ENCODE results near the gene NGDN.

The NGDN gene

DNA sequence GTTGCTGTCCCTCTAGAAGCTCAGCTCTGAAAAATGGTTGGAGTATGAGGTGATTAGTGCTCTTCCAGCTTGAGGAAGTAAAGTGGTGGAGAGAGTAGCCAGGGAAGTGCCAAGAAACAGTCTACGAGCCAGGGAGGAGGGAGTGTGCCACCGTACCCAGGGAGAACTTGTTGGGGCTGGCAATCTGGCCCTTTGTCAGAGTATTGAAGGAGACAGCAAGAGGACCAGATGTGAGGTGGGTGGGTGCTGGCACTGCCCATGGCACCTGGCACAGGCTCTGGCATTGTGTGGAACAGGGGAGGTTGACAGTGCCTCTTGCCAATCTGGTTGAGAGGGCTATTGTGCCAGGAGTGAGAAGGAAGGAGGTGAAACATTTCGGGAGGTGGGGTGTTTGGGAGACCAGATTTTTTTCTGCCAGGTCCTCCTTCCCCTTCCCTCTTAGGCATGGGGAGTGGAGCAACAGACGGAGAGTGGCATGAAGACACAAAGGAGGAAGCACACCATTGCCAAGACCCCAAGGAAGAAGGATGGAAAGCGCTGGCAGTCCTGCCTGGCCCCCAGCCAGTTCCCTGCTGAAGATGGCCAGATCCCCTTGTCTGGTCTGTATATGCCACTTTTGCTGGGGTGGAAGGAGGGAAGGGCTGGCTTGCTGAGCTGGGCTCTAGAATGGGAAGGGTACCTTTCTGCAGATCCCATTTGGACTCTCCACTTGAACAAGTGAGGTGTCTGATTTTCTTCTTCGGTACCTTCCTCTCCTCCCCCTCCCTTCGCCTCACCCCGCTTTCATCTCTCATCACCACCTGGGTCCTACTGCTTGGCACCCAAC is 44.5 kb downstream of the NGDN start:
- no peak overlapping the region for H3K4me3 ChIP-seq (ENCODE audit: low read depth, low read length)
- TF ChIP-seq, protein P1, sequence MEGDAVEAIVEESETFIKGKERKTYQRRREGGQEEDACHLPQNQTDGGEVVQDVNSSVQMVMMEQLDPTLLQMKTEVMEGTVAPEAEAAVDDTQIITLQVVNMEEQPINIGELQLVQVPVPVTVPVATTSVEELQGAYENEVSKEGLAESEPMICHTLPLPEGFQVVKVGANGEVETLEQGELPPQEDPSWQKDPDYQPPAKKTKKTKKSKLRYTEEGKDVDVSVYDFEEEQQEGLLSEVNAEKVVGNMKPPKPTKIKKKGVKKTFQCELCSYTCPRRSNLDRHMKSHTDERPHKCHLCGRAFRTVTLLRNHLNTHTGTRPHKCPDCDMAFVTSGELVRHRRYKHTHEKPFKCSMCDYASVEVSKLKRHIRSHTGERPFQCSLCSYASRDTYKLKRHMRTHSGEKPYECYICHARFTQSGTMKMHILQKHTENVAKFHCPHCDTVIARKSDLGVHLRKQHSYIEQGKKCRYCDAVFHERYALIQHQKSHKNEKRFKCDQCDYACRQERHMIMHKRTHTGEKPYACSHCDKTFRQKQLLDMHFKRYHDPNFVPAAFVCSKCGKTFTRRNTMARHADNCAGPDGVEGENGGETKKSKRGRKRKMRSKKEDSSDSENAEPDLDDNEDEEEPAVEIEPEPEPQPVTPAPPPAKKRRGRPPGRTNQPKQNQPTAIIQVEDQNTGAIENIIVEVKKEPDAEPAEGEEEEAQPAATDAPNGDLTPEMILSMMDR (IDR thresholded peaks at IDR 0.05; ENCODE audit: borderline replicate concordance, insufficient read depth, low read depth, low read length) = no peak

DNA sequence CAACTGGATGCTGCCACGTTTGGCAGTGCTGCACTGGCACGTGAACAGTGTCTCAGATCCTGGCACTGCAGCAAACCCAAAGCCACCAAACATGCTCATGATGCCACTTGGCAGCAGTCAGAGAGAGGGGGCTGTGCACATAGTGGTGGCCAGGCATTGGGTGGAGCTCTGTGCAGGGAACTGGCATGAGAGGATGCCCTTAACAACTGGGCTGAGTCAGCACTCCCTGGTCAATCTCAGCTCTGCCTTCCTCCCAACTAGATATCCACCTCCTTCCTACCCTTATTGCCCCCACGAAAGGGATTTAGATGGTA is 45.1 kb downstream of the NGDN start:
- no peak overlapping the region for H3K4me3 ChIP-seq (ENCODE audit: low read depth, low read length)
- TF ChIP-seq, protein P1 (IDR thresholded peaks at IDR 0.05; ENCODE audit: borderline replicate concordance, insufficient read depth, low read depth, low read length) = no peak

DNA sequence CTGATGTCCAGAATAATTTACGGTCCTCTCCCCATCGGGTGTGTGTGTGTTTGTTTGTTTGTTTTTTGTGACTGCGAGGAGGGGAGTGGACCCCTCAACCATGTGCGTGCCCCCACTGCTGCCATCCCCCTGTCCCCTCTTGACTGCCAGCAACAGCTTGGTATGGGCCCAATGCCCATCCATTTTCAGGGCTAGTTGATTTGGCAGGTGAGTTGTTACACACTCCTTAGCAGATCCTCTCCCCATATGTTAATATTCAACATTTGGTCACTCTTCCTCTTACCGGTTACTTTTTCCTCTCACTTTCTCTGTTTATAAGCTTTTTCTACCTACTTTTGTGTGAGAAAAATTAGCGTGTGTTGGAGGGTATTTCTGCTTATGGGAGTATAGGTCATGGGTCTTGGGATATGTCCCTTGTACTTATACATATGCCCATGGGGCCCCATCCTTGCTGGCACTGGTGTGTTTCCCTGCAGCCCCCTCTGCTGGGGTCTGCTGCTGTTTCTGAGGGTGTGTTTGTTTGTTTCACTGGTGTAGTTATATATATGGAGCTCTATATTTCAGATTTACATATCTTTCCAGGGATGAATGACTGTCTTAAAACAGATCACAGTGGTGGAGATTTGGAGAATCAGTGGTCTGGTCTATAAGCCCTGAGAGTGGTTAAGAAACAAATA is 48.3 kb downstream of the NGDN start:
- TF ChIP-seq, protein P1 (IDR thresholded peaks at IDR 0.05; ENCODE audit: borderline replicate concordance, insufficient read depth, low read depth, low read length) = no peak
- H3K4me3 ChIP-seq (ENCODE audit: low read depth, low read length) = no peak overlapping the region

DNA sequence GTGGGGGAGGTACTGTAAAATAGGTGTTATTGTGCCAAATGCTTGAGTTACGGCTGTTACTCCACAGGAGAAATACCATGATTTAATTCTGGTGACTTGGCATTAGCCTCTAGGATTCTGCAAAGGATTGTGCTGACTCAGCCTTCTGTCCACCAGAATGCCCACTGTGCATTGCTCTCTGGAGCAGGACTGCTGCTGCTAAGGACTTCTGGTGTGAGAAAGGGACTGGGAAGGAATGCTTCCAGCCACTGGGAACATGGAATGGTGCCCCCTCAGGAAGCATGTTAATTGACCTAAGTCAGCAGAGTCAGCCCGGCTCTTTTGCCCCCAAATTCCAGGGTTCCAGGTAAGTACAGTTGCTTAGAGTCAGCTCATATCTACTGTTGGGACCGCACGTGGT is 49.2 kb downstream of the NGDN start:
- H3K4me3 ChIP-seq (ENCODE audit: low read depth, low read length) = no peak overlapping the region
- TF ChIP-seq, protein P1 (IDR thresholded peaks at IDR 0.05; ENCODE audit: borderline replicate concordance, insufficient read depth, low read depth, low read length) = no peak

DNA sequence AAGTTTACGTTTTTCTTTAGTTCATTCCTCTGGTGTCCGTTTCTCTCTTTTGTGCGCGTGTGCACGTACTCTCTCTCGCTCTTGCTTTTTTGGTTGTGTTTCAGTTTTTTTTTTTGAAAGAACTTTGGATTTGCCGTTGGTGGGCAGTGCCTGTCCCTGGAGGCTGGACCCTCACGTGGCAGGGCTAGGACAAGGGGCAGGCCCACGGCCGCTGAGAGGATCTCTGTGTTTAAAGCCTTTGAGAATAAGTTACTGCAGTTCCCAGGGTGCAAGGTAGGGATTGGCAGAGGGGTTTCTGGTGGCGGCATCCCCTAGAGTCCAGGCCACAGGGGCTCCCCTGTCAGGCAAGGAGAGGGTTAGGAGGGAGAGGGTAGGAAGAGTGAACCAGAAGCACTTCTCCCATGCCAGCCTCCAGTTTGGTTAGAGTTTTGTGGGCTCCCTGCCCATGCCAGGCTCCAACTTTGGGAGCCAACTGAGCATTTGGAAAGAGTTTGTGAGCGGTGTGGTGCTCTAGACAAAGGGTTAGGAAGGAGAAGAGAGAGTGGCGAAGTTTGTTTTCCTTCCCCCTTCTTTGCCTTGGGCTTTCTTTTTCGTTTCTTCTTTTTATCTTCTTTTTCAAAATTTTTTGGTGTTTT is 51.5 kb downstream of the NGDN start:
- TF ChIP-seq, protein P1 (IDR thresholded peaks at IDR 0.05; ENCODE audit: borderline replicate concordance, insufficient read depth, low read depth, low read length) = no peak
- no peak overlapping the region for H3K4me3 ChIP-seq (ENCODE audit: low read depth, low read length)

DNA sequence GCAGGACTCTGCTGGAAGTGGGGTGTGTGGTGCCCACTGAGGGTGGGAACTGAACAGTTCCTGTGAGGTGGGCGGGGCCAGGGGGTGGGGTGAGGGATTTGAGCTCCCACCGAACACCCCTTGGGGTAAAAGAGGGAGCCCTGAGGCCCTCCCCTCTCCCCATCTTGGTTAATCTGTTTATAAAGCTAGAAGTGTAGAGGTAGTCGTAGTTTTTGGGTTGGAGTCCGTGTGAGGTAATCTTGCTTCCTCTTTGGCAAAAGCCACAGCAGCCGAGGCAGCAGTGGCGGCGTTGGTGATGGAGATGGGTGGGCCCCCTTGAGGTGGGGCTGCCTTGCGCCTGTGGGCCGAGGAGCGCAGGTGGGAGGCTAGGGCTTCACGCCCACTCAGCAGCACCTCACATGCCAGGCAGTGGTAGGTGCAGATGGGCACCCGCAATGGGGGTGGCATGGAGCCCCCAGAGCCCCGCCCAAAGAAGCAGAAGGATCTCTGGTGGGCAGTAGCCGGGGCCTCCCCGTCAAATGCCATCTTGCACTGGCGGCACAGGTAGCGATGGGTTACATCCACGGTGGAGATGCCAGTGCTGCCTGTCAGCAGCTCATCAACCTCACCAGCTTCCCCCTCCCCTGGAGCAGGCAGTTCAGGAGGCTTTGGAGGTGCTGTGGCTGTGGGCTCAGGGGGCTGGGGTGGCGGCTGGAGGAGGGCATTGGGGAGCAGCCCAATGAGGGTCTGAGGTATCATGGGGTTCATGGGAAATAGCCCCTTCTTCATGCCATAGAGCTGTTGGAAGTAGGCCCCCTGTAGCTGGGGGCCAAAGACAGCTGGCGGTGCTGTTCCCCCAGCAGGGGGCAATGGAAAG is 52.5 kb downstream of the NGDN start:
- TF ChIP-seq, protein P1 (IDR thresholded peaks at IDR 0.05; ENCODE audit: borderline replicate concordance, insufficient read depth, low read depth, low read length) = no peak
- no peak overlapping the region for H3K4me3 ChIP-seq (ENCODE audit: low read depth, low read length)
